ENCODE data around the gene PTK6.

DNA sequence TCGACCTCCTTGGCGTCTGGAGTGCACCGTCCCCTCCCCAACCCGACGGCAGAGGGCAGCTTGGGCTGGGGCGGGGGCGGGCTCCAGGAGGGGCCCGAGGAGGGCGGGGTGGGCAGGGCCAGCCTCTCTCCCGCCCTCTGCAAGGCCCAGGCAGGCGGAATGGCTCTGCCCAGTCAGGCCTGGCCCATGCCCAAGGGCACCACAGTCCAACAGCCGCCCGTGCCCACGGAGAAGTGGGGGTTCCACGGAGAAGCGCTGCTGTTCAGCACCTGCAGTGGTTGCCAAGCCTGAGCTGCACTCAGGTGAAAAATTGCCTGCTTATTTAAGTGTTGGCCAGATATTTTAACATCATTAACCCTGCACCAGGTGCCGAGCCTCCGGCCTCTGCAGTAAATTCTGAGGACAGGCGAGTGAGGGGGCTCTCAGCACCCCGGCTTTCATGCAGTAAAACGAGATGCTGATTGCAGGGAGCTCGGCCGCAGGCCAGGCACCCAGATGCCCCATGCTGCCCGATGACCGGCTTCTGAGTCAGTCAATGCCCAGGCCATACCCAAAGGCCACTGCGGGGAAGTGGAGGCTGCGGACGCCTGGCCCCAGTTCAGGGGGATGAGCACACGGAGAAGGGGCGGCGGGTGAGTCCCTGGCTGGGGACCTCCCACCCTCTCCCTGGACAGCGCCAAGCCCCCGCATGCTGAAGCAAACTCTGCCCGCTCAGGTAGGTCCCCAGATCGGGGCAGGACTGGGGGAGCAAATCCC lies 10.7 kb upstream of the PTK6 start, which contains the start of gene SRMS:
- TF ChIP-seq CTCF (IDR thresholded peaks at IDR 0.05) = no peak
- no peak for TF ChIP-seq POLR2A (IDR thresholded peaks at IDR 0.05)

Data from testis (tissue), 2 donors.